HG03442 (cell line): ENCODE results near the gene KCTD21.
"Not testable (repeated sequence)": the region's sequence is repeated elsewhere in the genome, so short reads cannot be mapped to it uniquely, and the experiment has no call there.

Experiments used
- ATAC-seq: cut with Tn5 transposase; IDR thresholded peaks from one replicate; pipeline ENCODE4 v1.9.1; 2021; ENCODE audit warnings: mild to moderate bottlenecking, moderate library complexity; ENCODE audit not compliant: unreplicated experiment

The KCTD21 gene

GRCh38 chr11:78179459-78180071, 8.9 kb downstream of the KCTD21 start:
- no peak for ATAC-seq

GRCh38 chr11:78177216-78177615, 11.2 kb downstream of the KCTD21 start:
- no peak for ATAC-seq

- no peak for ATAC-seq
Measured at GRCh38 chr11:78176605-78177141, 11.8 kb downstream of the KCTD21 start.

- not testable (repeated sequence) for ATAC-seq
Measured at GRCh38 chr11:78175862-78176261, 12.6 kb downstream of the KCTD21 start.

- no peak for ATAC-seq
Measured at GRCh38 chr11:78171951-78172350, 16.5 kb downstream of the KCTD21 start.

GRCh38 chr11:78170874-78171549, 17.4 kb downstream of the KCTD21 start:
- ATAC-seq = no peak

GRCh38 chr11:78170413-78170812, 18.0 kb downstream of the KCTD21 start:
- no peak for ATAC-seq

GRCh38 chr11:78168539-78169477, 19.6 kb downstream of the KCTD21 start:
- no peak for ATAC-seq

GRCh38 chr11:78166855-78167469, 21.5 kb downstream of the KCTD21 start:
- ATAC-seq = no peak

- no peak for ATAC-seq
Measured at GRCh38 chr11:78164471-78164870, 24.0 kb downstream of the KCTD21 start.

GRCh38 chr11:78163828-78164227, 24.6 kb downstream of the KCTD21 start:
- no peak for ATAC-seq

- no peak for ATAC-seq
Measured at GRCh38 chr11:78161962-78162371, 26.5 kb downstream of the KCTD21 start.

- ATAC-seq = no peak
Measured at GRCh38 chr11:78161346-78161745, 27.1 kb downstream of the KCTD21 start.

GRCh38 chr11:78160557-78160956, 27.9 kb downstream of the KCTD21 start:
- no peak for ATAC-seq

GRCh38 chr11:78158987-78159652, 29.3 kb downstream of the KCTD21 start:
- no peak for ATAC-seq

GRCh38 chr11:78156127-78156844, 32.1 kb downstream of the KCTD21 start:
- ATAC-seq = no peak

GRCh38 chr11:78151804-78152203, 36.6 kb downstream of the KCTD21 start:
- no peak for ATAC-seq

GRCh38 chr11:78150754-78151153, 37.7 kb downstream of the KCTD21 start:
- no peak for ATAC-seq

GRCh38 chr11:78150346-78150745, 38.1 kb downstream of the KCTD21 start:
- no peak for ATAC-seq

GRCh38 chr11:78149646-78150045, 38.8 kb downstream of the KCTD21 start:
- no peak for ATAC-seq
